ENCODE data around the gene CDK5. TPM values are rescaled to one million over a fixed set of nuclear protein-coding genes. Genes with fewer than 3 reads are reported as not detected.

The CDK5 gene
- total and polyA plus RNA-seq, 2 of the 13 experiments (the other 11 are each of a cell fraction or from before 2014, with no cell fraction given), result 16.4 to 21.3 TPM

DNA sequence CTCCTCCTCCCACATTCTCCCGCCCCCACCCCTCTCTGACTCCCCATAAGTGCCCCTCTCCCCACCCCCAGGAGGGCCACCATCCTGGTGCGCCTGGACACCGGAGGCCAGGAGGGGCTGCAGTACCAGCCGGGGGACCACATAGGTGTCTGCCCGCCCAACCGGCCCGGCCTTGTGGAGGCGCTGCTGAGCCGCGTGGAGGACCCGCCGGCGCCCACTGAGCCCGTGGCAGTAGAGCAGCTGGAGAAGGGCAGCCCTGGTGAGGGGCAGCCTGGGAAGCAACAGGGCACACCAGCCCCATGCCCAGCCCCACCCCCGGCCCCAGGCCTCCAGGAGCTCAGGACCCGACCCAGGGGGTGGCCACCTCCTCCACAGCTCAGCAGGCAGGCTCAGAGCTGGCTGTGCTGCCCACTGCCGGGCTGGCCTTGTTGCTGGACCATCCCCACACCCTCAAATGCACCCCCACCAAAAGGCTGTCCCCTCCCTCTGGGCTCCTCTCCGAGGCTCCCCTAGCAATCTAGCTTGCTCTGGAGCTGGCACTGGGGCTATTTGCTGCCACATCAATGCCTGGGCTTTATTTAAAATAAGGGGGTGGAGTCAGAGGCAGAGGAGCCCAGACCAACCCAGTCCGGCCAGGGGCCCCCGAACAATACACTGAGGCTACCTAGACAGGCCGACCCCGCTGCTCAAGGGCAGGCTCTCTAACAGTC lies 48.2 kb downstream of the CDK5 start (continued):
- TF ChIP-seq, protein P1, sequence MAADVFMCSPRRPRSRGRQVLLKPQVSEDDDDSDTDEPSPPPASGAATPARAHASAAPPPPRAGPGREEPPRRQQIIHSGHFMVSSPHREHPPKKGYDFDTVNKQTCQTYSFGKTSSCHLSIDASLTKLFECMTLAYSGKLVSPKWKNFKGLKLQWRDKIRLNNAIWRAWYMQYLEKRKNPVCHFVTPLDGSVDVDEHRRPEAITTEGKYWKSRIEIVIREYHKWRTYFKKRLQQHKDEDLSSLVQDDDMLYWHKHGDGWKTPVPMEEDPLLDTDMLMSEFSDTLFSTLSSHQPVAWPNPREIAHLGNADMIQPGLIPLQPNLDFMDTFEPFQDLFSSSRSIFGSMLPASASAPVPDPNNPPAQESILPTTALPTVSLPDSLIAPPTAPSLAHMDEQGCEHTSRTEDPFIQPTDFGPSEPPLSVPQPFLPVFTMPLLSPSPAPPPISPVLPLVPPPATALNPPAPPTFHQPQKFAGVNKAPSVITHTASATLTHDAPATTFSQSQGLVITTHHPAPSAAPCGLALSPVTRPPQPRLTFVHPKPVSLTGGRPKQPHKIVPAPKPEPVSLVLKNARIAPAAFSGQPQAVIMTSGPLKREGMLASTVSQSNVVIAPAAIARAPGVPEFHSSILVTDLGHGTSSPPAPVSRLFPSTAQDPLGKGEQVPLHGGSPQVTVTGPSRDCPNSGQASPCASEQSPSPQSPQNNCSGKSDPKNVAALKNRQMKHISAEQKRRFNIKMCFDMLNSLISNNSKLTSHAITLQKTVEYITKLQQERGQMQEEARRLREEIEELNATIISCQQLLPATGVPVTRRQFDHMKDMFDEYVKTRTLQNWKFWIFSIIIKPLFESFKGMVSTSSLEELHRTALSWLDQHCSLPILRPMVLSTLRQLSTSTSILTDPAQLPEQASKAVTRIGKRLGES (CRISPR knock-in tag; IDR thresholded peaks at IDR 0.05; ENCODE audit: borderline replicate concordance), result no peak
- TF ChIP-seq CBX1 (IDR thresholded peaks at IDR 0.05; ENCODE audit: low read depth) (no peak), HNRNPL (IDR thresholded peaks at IDR 0.05; ENCODE audit: low read depth, low read length) (peak; percentile 72; the same call in 1 of the 2 replicates), MAF1 (CRISPR knock-in tag; IDR thresholded peaks at IDR 0.05; ENCODE audit: borderline replicate concordance) (no peak), ZNF501 (CRISPR knock-in tag; IDR thresholded peaks at IDR 0.05) (0 out of 2 replicates have a peak, but pooled peaks have one; percentile 15), TBP (CRISPR knock-in tag; IDR thresholded peaks at IDR 0.05) (no peak), MYNN (CRISPR knock-in tag; IDR thresholded peaks at IDR 0.05; ENCODE audit: low read depth) (no peak), ZBTB3 (CRISPR knock-in tag; IDR thresholded peaks at IDR 0.05; ENCODE audit: borderline replicate concordance, low read depth) (no peak), RAD21 (CRISPR knock-in tag; IDR thresholded peaks at IDR 0.05) (peak; percentile 54; the same call in 1 of the 2 replicates), ZNF230 (CRISPR knock-in tag; IDR thresholded peaks at IDR 0.05) (no peak), ZMAT3 (CRISPR knock-in tag; conservative IDR thresholded peaks at IDR 0.05) (no peak), TRIM24 (CRISPR knock-in tag; IDR thresholded peaks at IDR 0.05) (no peak), SNAI1 (CRISPR knock-in tag; IDR thresholded peaks at IDR 0.05; ENCODE audit: borderline replicate concordance) (no peak), HOXA9 (CRISPR knock-in tag; IDR thresholded peaks at IDR 0.05; ENCODE audit: borderline replicate concordance) (no peak)
- TF ChIP-seq, protein P2, sequence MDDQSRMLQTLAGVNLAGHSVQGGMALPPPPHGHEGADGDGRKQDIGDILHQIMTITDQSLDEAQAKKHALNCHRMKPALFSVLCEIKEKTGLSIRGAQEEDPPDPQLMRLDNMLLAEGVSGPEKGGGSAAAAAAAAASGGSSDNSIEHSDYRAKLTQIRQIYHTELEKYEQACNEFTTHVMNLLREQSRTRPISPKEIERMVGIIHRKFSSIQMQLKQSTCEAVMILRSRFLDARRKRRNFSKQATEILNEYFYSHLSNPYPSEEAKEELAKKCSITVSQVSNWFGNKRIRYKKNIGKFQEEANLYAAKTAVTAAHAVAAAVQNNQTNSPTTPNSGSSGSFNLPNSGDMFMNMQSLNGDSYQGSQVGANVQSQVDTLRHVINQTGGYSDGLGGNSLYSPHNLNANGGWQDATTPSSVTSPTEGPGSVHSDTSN (CRISPR knock-in tag; IDR thresholded peaks at IDR 0.05; ENCODE audit: borderline replicate concordance), result no peak
- TF ChIP-seq, protein P3, sequence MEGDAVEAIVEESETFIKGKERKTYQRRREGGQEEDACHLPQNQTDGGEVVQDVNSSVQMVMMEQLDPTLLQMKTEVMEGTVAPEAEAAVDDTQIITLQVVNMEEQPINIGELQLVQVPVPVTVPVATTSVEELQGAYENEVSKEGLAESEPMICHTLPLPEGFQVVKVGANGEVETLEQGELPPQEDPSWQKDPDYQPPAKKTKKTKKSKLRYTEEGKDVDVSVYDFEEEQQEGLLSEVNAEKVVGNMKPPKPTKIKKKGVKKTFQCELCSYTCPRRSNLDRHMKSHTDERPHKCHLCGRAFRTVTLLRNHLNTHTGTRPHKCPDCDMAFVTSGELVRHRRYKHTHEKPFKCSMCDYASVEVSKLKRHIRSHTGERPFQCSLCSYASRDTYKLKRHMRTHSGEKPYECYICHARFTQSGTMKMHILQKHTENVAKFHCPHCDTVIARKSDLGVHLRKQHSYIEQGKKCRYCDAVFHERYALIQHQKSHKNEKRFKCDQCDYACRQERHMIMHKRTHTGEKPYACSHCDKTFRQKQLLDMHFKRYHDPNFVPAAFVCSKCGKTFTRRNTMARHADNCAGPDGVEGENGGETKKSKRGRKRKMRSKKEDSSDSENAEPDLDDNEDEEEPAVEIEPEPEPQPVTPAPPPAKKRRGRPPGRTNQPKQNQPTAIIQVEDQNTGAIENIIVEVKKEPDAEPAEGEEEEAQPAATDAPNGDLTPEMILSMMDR (CRISPR knock-in tag; IDR thresholded peaks at IDR 0.05), result peak; percentile 64
- TF ChIP-seq, protein P4, sequence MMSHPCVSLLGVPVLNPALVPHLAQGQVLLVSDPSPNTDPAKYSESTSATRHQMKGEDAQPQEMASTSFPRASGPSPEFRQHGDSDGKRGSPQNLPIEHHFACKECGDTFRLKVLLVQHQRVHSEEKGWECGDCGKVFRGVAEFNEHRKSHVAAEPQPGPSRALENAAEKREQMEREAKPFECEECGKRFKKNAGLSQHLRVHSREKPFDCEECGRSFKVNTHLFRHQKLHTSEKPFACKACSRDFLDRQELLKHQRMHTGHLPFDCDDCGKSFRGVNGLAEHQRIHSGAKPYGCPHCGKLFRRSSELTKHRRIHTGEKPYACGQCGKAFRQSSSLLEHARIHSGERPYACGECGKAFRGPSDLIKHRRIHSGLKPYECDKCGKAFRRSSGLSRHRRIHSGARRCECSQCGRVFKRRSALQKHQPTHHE (CRISPR knock-in tag; IDR thresholded peaks at IDR 0.05; ENCODE audit: borderline replicate concordance), result no peak
- TF ChIP-seq, protein P5, sequence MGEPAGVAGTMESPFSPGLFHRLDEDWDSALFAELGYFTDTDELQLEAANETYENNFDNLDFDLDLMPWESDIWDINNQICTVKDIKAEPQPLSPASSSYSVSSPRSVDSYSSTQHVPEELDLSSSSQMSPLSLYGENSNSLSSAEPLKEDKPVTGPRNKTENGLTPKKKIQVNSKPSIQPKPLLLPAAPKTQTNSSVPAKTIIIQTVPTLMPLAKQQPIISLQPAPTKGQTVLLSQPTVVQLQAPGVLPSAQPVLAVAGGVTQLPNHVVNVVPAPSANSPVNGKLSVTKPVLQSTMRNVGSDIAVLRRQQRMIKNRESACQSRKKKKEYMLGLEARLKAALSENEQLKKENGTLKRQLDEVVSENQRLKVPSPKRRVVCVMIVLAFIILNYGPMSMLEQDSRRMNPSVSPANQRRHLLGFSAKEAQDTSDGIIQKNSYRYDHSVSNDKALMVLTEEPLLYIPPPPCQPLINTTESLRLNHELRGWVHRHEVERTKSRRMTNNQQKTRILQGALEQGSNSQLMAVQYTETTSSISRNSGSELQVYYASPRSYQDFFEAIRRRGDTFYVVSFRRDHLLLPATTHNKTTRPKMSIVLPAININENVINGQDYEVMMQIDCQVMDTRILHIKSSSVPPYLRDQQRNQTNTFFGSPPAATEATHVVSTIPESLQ (CRISPR knock-in tag; conservative IDR thresholded peaks at IDR 0.05), result no peak
- TF ChIP-seq, protein P6, sequence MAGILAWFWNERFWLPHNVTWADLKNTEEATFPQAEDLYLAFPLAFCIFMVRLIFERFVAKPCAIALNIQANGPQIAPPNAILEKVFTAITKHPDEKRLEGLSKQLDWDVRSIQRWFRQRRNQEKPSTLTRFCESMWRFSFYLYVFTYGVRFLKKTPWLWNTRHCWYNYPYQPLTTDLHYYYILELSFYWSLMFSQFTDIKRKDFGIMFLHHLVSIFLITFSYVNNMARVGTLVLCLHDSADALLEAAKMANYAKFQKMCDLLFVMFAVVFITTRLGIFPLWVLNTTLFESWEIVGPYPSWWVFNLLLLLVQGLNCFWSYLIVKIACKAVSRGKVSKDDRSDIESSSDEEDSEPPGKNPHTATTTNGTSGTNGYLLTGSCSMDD (CRISPR knock-in tag; IDR thresholded peaks at IDR 0.05), result no peak

All from HepG2 (cell line).